ENCODE measurements around the gene IKZF1. TPM values are rescaled to one million over a fixed set of nuclear protein-coding genes. Genes with fewer than 3 reads are reported as not detected.

The IKZF1 gene
- total and polyA plus RNA-seq, 9 of the 15 experiments (the other 6 are each of a cell fraction or from before 2014, with no cell fraction given): 12.6 to 85.3 (median 44.7) TPM

DNA sequence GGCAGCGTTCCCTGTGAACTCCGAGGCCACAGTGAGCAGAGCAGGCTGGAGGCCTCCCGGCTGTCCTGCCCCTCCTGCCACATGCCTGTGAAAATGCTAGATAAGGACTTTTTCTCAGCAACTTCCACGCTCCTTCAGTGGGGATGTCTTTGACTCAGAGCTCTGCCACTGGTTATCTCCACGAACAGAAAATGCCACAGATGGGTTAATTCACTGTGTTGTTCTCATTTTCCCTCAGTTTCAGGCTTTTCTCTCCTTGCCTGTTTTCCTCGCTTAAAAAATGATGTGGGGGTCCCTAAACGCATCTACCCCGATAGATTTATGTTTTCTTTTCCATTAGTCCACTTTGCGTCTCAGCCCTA, 51.3 kb downstream of the IKZF1 start (continued):
- TF ChIP-seq, protein P1, sequence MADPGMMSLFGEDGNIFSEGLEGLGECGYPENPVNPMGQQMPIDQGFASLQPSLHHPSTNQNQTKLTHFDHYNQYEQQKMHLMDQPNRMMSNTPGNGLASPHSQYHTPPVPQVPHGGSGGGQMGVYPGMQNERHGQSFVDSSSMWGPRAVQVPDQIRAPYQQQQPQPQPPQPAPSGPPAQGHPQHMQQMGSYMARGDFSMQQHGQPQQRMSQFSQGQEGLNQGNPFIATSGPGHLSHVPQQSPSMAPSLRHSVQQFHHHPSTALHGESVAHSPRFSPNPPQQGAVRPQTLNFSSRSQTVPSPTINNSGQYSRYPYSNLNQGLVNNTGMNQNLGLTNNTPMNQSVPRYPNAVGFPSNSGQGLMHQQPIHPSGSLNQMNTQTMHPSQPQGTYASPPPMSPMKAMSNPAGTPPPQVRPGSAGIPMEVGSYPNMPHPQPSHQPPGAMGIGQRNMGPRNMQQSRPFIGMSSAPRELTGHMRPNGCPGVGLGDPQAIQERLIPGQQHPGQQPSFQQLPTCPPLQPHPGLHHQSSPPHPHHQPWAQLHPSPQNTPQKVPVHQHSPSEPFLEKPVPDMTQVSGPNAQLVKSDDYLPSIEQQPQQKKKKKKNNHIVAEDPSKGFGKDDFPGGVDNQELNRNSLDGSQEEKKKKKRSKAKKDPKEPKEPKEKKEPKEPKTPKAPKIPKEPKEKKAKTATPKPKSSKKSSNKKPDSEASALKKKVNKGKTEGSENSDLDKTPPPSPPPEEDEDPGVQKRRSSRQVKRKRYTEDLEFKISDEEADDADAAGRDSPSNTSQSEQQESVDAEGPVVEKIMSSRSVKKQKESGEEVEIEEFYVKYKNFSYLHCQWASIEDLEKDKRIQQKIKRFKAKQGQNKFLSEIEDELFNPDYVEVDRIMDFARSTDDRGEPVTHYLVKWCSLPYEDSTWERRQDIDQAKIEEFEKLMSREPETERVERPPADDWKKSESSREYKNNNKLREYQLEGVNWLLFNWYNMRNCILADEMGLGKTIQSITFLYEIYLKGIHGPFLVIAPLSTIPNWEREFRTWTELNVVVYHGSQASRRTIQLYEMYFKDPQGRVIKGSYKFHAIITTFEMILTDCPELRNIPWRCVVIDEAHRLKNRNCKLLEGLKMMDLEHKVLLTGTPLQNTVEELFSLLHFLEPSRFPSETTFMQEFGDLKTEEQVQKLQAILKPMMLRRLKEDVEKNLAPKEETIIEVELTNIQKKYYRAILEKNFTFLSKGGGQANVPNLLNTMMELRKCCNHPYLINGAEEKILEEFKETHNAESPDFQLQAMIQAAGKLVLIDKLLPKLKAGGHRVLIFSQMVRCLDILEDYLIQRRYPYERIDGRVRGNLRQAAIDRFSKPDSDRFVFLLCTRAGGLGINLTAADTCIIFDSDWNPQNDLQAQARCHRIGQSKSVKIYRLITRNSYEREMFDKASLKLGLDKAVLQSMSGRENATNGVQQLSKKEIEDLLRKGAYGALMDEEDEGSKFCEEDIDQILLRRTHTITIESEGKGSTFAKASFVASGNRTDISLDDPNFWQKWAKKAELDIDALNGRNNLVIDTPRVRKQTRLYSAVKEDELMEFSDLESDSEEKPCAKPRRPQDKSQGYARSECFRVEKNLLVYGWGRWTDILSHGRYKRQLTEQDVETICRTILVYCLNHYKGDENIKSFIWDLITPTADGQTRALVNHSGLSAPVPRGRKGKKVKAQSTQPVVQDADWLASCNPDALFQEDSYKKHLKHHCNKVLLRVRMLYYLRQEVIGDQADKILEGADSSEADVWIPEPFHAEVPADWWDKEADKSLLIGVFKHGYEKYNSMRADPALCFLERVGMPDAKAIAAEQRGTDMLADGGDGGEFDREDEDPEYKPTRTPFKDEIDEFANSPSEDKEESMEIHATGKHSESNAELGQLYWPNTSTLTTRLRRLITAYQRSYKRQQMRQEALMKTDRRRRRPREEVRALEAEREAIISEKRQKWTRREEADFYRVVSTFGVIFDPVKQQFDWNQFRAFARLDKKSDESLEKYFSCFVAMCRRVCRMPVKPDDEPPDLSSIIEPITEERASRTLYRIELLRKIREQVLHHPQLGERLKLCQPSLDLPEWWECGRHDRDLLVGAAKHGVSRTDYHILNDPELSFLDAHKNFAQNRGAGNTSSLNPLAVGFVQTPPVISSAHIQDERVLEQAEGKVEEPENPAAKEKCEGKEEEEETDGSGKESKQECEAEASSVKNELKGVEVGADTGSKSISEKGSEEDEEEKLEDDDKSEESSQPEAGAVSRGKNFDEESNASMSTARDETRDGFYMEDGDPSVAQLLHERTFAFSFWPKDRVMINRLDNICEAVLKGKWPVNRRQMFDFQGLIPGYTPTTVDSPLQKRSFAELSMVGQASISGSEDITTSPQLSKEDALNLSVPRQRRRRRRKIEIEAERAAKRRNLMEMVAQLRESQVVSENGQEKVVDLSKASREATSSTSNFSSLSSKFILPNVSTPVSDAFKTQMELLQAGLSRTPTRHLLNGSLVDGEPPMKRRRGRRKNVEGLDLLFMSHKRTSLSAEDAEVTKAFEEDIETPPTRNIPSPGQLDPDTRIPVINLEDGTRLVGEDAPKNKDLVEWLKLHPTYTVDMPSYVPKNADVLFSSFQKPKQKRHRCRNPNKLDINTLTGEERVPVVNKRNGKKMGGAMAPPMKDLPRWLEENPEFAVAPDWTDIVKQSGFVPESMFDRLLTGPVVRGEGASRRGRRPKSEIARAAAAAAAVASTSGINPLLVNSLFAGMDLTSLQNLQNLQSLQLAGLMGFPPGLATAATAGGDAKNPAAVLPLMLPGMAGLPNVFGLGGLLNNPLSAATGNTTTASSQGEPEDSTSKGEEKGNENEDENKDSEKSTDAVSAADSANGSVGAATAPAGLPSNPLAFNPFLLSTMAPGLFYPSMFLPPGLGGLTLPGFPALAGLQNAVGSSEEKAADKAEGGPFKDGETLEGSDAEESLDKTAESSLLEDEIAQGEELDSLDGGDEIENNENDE (IDR thresholded peaks at IDR 0.05; ENCODE audit: low read depth, low read length): no peak
- TF ChIP-seq ZBTB1 (CRISPR knock-in tag; IDR thresholded peaks at IDR 0.05; ENCODE audit: borderline replicate concordance, low read depth) (no peak), ZNF384 (IDR thresholded peaks at IDR 0.05; ENCODE audit: low read depth, low read length) (no peak), ERF (CRISPR knock-in tag; IDR thresholded peaks at IDR 0.05) (0 out of 2 replicates have a peak, but pooled peaks have one; percentile 43), EP300 (IDR thresholded peaks at IDR 0.05; ENCODE audit: low read length) (peak; percentile 84), ZNF699 (CRISPR knock-in tag; IDR thresholded peaks at IDR 0.05; ENCODE audit: insufficient replicate concordance) (no peak), ZNF23 (CRISPR knock-in tag; IDR thresholded peaks at IDR 0.05) (no peak), HOXB6 (CRISPR knock-in tag; IDR thresholded peaks at IDR 0.05; ENCODE audit: borderline replicate concordance) (no peak), TRIM28 (IDR thresholded peaks at IDR 0.05) (no peak), NFE2 (IDR thresholded peaks at IDR 0.05; ENCODE audit: low read depth) (no peak)
- TF ChIP-seq, protein P2, sequence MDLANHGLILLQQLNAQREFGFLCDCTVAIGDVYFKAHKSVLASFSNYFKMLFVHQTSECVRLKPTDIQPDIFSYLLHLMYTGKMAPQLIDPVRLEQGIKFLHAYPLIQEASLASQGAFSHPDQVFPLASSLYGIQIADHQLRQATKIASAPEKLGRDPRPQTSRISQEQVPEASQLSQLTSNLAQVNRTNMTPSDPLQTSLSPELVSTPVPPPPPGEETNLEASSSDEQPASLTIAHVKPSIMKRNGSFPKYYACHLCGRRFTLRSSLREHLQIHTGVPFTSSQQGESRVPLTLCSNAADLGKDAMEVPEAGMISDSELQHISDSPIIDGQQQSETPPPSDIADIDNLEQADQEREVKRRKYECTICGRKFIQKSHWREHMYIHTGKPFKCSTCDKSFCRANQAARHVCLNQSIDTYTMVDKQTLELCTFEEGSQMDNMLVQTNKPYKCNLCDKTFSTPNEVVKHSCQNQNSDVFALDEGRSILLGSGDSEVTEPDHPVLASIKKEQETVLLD (IDR thresholded peaks at IDR 0.05): peak; percentile 92
- TF ChIP-seq, protein P3, sequence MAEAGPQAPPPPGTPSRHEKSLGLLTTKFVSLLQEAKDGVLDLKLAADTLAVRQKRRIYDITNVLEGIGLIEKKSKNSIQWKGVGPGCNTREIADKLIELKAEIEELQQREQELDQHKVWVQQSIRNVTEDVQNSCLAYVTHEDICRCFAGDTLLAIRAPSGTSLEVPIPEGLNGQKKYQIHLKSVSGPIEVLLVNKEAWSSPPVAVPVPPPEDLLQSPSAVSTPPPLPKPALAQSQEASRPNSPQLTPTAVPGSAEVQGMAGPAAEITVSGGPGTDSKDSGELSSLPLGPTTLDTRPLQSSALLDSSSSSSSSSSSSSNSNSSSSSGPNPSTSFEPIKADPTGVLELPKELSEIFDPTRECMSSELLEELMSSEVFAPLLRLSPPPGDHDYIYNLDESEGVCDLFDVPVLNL (CRISPR knock-in tag; IDR thresholded peaks at IDR 0.05; ENCODE audit: low read depth): no peak
- TF ChIP-seq, protein P4, sequence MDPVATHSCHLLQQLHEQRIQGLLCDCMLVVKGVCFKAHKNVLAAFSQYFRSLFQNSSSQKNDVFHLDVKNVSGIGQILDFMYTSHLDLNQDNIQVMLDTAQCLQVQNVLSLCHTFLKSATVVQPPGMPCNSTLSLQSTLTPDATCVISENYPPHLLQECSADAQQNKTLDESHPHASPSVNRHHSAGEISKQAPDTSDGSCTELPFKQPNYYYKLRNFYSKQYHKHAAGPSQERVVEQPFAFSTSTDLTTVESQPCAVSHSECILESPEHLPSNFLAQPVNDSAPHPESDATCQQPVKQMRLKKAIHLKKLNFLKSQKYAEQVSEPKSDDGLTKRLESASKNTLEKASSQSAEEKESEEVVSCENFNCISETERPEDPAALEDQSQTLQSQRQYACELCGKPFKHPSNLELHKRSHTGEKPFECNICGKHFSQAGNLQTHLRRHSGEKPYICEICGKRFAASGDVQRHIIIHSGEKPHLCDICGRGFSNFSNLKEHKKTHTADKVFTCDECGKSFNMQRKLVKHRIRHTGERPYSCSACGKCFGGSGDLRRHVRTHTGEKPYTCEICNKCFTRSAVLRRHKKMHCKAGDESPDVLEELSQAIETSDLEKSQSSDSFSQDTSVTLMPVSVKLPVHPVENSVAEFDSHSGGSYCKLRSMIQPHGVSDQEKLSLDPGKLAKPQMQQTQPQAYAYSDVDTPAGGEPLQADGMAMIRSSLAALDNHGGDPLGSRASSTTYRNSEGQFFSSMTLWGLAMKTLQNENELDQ (CRISPR knock-in tag; IDR thresholded peaks at IDR 0.05; ENCODE audit: borderline replicate concordance): no peak
